K562 (cell line): ENCODE results near the gene SDC1. TPM values are rescaled to one million over a fixed set of nuclear protein-coding genes. Genes with fewer than 3 reads are reported as not detected.

ENCODE experiments used
- ATAC-seq: fragments of 200-7000 bp; cut with Tn5 transposase; 3 replicates; pipeline ENCODE4 v1.9.1; 2020; ENCODE audit warnings: moderate library complexity
- BruUV-seq: library from RNA; stranded (reverse); fragments of 400-500 nt; replicated peaks from 2 replicates; lab custom pipeline; 2021; lab: Mats Ljungman, UMichigan
- CTCF ChIA-PET: fragments of 300-600 bp; formaldehyde crosslinking; extraction: SDS; loops from one replicate; lab custom pipeline; 2021; ENCODE audit warnings: low intra/inter-chr PET ratio; lab: Yijun Ruan, JAX
- POLR2A ChIA-PET: fragments of 300-600, 350-650 bp; sonication (Branson Sonifier 250); formaldehyde crosslinking; extraction: SDS; loops from one replicate; lab custom pipeline; 2021; ENCODE audit warnings: antibody characterized with exemption, inconsistent platforms; lab: Yijun Ruan, JAX
- DNase-seq, 4 experiments: peaks; one replicate each; pipeline versions ENCODE4 v3.0.0 to v3.0.0-alpha.2; 2011 to 2018; ENCODE audit warnings: low spot score in 3 of 4, mixed read lengths in 3 of 4; ENCODE audit errors: extremely low read depth in 1 of 4
- FAIRE-seq: peaks from 2 replicates; lab custom pipeline; 2011; peaks lifted over from hg19 to GRCh38; lab: Jason Lieb, UNC
- H2AFZ ChIP-seq: 2 replicates; pipeline ENCODE4 v1.6.0; 2011; ENCODE audit warnings: low read depth, low read length, control low read depth, inconsistent platforms
- H3K27ac ChIP-seq: fragments of 200-600 bp; 3 replicates; pipeline ENCODE4 v1.8.0; 2011; ENCODE audit warnings: low read depth, mild to moderate bottlenecking, control low read depth, inconsistent platforms, low read length, moderate library complexity, mixed read lengths; ENCODE audit errors: extremely low read depth
- H3K27me3 ChIP-seq, 2 experiments: fragments of 300-600 bp in 1 of 2; 2 replicates in 1 of 2; 3 replicates in 1 of 2; pipeline versions ENCODE4 v1.6.0 to v1.8.0; 2011; ENCODE audit warnings: inconsistent platforms in 2 of 2, low read length in 2 of 2, mild to moderate bottlenecking in 1 of 2, mixed read lengths in 1 of 2, moderate library complexity in 1 of 2; ENCODE audit not compliant: control insufficient read depth in 2 of 2, insufficient read depth in 2 of 2
- H3K36me3 ChIP-seq: fragments of 300-600 bp; 3 replicates; pipeline ENCODE4 v1.8.0; 2011; ENCODE audit warnings: mild to moderate bottlenecking, low read length, inconsistent platforms; ENCODE audit not compliant: control insufficient read depth, insufficient read depth
- H3K4me1 ChIP-seq, 2 experiments: fragments of 200-600 bp in 1 of 2; replicated peaks in 1 of 2; 2 replicates in 1 of 2; 3 replicates in 1 of 2; pipeline versions ENCODE4 v1.5.1 to v1.8.0; 2011; ENCODE audit warnings: inconsistent platforms in 2 of 2, low read length in 2 of 2, mild to moderate bottlenecking in 1 of 2, mixed read lengths in 1 of 2, moderate library complexity in 1 of 2; ENCODE audit not compliant: control insufficient read depth in 2 of 2, insufficient read depth in 2 of 2
- H3K4me2 ChIP-seq: 2 replicates; pipeline ENCODE4 v1.6.1; 2011; ENCODE audit warnings: low read length, control low read depth, inconsistent platforms, mixed read lengths; ENCODE audit not compliant: insufficient read depth
- H3K4me3 ChIP-seq: fragments of 200-600 bp; sonication (generic), shearing (Covaris generic); 2 replicates; pipeline ENCODE4 v1.5.1; 2016; ENCODE audit warnings: control low read depth, inconsistent platforms
- H3K79me2 ChIP-seq: fragments of 200-600 bp; 3 replicates; pipeline ENCODE4 v1.8.0; 2011; ENCODE audit warnings: low read length, inconsistent platforms; ENCODE audit not compliant: control insufficient read depth, insufficient read depth
- H3K9ac ChIP-seq, 2 experiments: 2 replicates each; pipeline versions ENCODE4 v1.6.0 to v1.6.1; 2011; ENCODE audit warnings: low read depth in 2 of 2, low read length in 2 of 2, control low read depth in 1 of 2, inconsistent platforms in 1 of 2, mild to moderate bottlenecking in 1 of 2, mixed read lengths in 1 of 2; ENCODE audit not compliant: insufficient read depth in 1 of 2
- H3K9me1 ChIP-seq: one replicate; pipeline ENCODE4 v1.6.0; 2011; ENCODE audit warnings: inconsistent platforms, mild to moderate bottlenecking, low read length, moderate library complexity; ENCODE audit not compliant: control insufficient read depth, insufficient read depth
- H3K9me3 ChIP-seq: replicated peaks from 2 replicates; pipeline ENCODE4 v1.5.1; 2011; ENCODE audit warnings: low read depth, low read length, inconsistent platforms; ENCODE audit not compliant: control insufficient read depth, insufficient read depth
- H4K20me1 ChIP-seq: replicated peaks from 2 replicates; pipeline ENCODE4 v1.6.1; 2011; ENCODE audit warnings: low read length, inconsistent platforms, mixed read lengths; ENCODE audit not compliant: control insufficient read depth, insufficient read depth
- RBM34 ChIP-seq: fragments of 200-400 bp; formaldehyde crosslinking; IDR thresholded peaks from 2 replicates; pipeline ENCODE4 v1.6.1; 2018; ENCODE audit warnings: low read length, borderline replicate concordance; ENCODE audit not compliant: insufficient read depth
- ZBTB1 ChIP-seq: sonication (generic); formaldehyde crosslinking; IDR thresholded peaks from 2 replicates; pipeline ENCODE4 v1.8.1; 2023; ENCODE audit warnings: missing genetic modification reagents, low read depth, mild to moderate bottlenecking, borderline replicate concordance
- ZNF766 ChIP-seq: fragments of 200-800 bp; sonication (Bioruptor generic); conservative IDR thresholded peaks from 2 replicates; pipeline ENCODE4 v1.6.1; 2016; ENCODE audit warnings: missing genetic modification characterization, missing compliant biosample characterization
- WGBS: fragments of 100-300 bp; shearing (Covaris generic); methylation state at CpG from one replicate; pipeline ENCODE4 v1.1.6; 2016; ENCODE audit warnings: low coverage, mixed read lengths; ENCODE audit not compliant: insufficient coverage; ENCODE audit errors: missing lambda C conversion rate; 5-methylcytosine and 5-hydroxymethylcytosine counted together
- in situ Hi-C: fragments of 300-500 bp; cut with MboI; formaldehyde crosslinking; loops from 4 replicates; pipeline ENCODE4 v1.15.0; 2018; ENCODE audit warnings: inconsistent platforms, mixed read lengths
- intact Hi-C: fragments of 100-400 bp; cut with micrococcal nuclease; formaldehyde crosslinking; loops from 2 replicates; pipeline ENCODE4 v1.14.2; 2022
- polyA plus RNA-seq, 8 experiments: library from polyadenylated mRNA; depleted of rRNA in 4 of 8; stranded (reverse) in 5 of 8; unstranded in 3 of 8; fragments of >200 nt; fragmentation: Nextera tagmentation in 2 of 8; fragmentation: Illumina TruSeq in 1 of 8; extraction: Ambion mirVana in 2 of 8; extraction: Trizol in 1 of 8; gene quantifications; 2 replicates each; pipeline versions ENCODE4 v1.2.1 to v1.2.3, GENCODE V29; 2011 to 2014; ENCODE audit warnings: inconsistent platforms in 1 of 8, missing spikeins in 1 of 8
- total RNA-seq, 7 experiments: library from RNA; depleted of rRNA in 6 of 7; stranded (reverse); fragments of >200 nt in 6 of 7; fragmentation: Illumina TruSeq in 2 of 7; extraction: Trizol in 2 of 7; gene quantifications; 2 replicates each; pipeline versions ENCODE4 v1.2.1 to v1.2.3, GENCODE V29; 2011 to 2021; ENCODE audit warnings: low replicate concordance in 1 of 7

SDC1 gene
- total and polyA plus RNA-seq, 9 of the 15 experiments (the other 6 are each of a cell fraction or from before 2014, with no cell fraction given) = 0.06 to 2.7 (median 0.49) TPM

DNA sequence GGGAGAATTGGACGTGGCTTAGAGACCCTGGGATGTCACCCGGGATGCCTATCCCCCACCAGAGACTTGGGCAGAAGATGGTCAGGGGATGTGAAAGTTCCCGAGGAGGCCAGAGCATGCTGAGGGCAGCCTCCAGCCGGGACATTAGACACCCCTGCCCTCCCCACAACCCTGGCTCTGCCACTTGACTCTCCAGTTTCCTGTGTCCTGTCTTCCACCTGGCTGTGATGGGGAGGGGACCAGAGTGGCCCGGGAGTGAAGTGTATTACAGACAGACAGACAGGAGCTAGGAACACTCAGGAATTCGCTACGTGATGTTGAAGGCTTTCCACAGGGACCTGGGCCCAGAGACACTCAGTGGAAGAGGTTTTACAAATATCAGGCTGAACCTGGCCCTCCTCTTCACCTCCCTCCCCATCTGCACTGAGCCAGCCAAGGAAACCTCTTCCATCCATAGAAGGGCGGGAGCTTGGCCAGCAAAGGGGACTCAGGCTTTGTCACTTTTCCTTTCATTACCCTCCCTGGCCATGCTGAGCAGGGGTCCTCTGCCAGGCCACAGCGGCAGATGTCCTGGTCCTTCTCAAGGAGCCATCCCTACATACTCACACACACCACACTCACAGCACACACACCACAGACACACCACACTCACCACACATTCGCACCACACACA is 60.7 kb downstream of the SDC1 start:
- peak; percentile 68 for ATAC-seq
- intact Hi-C loops (no loop called here), in situ Hi-C loops (no loop called here)
- peak; percentile 76 for TF ChIP-seq ZNF766 (CRISPR knock-in tag)
- TF ChIP-seq RBM34 = no peak
- 0 out of 2 replicates have a peak, but pooled peaks have one; percentile 11 for TF ChIP-seq ZBTB1 (CRISPR knock-in tag)
- H3K27ac ChIP-seq = no peak overlapping the region; the same call in 2 of the 3 replicates
- no peaks in the 10 kb centered on the region for H3K79me2 ChIP-seq
- ChIA-PET CTCF (interaction anchor here (0.6 kb wide), 1 partner anchor 70 kb away, joined by 3 read pairs; no protein-coding TSS in a partner anchor), POLR2A (interaction anchor here (1.9 kb wide), 1 partner anchor 11 kb away, joined by 4 read pairs; no protein-coding TSS in a partner anchor)
- no peak for DNase-seq
- H3K9me1 ChIP-seq = peaks cover 6% of the 10 kb centered on the region
- 3% methylated on average over 9 of the region's 10 CpGs for WGBS
- no peak overlapping the region for H2AFZ ChIP-seq
- no peak overlapping the region for H3K4me2 ChIP-seq
- peak; percentile 19 for FAIRE-seq
- BruUV-seq = no TSS peak
- peak overlapping the region in 1 of 2 experiments; percentile 36; a peak in 1 of 4 replicates for H3K9ac ChIP-seq
- no peaks in the 10 kb centered on the region for H3K36me3 ChIP-seq
- no peaks in the 10 kb centered on the region; the same call in 1 of the 2 replicates for H3K9me3 ChIP-seq
- H3K4me1 ChIP-seq = peaks cover 0 to 7% of the 10 kb centered on the region in 2 experiments; a peak in 3 of 5 replicates
- H3K4me3 ChIP-seq = no peak overlapping the region
- no peaks in the 10 kb centered on the region; the same call in none of the 2 replicates for H4K20me1 ChIP-seq
- H3K27me3 ChIP-seq = peaks cover 6 to 38% of the 10 kb centered on the region in 2 experiments; a peak in 4 of 5 replicates
